K562 (cell line): ENCODE data around the gene FKRP. TPM values are rescaled to one million over a fixed set of nuclear protein-coding genes. Genes with fewer than 3 reads are reported as not detected.

ENCODE experiments used
- CBX3 ChIP-seq, 2 experiments: IDR thresholded peaks; 1 replicate in 1 of 2; 2 replicates in 1 of 2; pipeline ENCODE4 v1.6.1; 2012; ENCODE audit warnings: inconsistent platforms in 2 of 2, low read length in 2 of 2, borderline replicate concordance in 1 of 2, control low read depth in 1 of 2
- CBX8 ChIP-seq: fragments of 200-600 bp; sonication (generic); IDR thresholded peaks from 2 replicates; pipeline ENCODE4 v1.6.1; 2012; ENCODE audit warnings: borderline replicate concordance, mixed run types, low read depth, mild to moderate bottlenecking, moderate library complexity, mixed read lengths, low read length, control low read depth, inconsistent platforms; ENCODE audit not compliant: poor library complexity, severe bottlenecking; ENCODE audit errors: extremely low read depth
- HDAC1 ChIP-seq, 2 experiments: fragments of 450-650 bp; IDR thresholded peaks; 2 replicates each; pipeline ENCODE4 v1.6.1; 2016 to 2017; ENCODE audit warnings: inconsistent platforms in 1 of 2, mild to moderate bottlenecking in 1 of 2, moderate library complexity in 1 of 2
- HDAC3 ChIP-seq: fragments of 450-650 bp; IDR thresholded peaks from 2 replicates; pipeline ENCODE4 v1.6.1; 2018; ENCODE audit warnings: borderline replicate concordance, mild to moderate bottlenecking, moderate library complexity; ENCODE audit not compliant: partially characterized antibody
- HNRNPLL ChIP-seq: fragments of 200-400 bp; formaldehyde crosslinking; IDR thresholded peaks from 2 replicates; pipeline ENCODE4 v1.6.1; 2017; ENCODE audit warnings: low read length, low read depth, mild to moderate bottlenecking; ENCODE audit not compliant: poor library complexity, severe bottlenecking
- RREB1 ChIP-seq: fragments of 250-450 bp; sonication (Bioruptor Pico); IDR thresholded peaks from 2 replicates; pipeline ENCODE4 v1.4.0; 2020
- SAFB ChIP-seq: fragments of 200-400 bp; formaldehyde crosslinking; IDR thresholded peaks from 2 replicates; pipeline ENCODE4 v1.6.1; 2017; ENCODE audit warnings: low read depth, low read length, borderline replicate concordance
- SIN3B ChIP-seq: fragments of 450-650 bp; IDR thresholded peaks from 2 replicates; pipeline ENCODE4 v1.6.1; 2017; ENCODE audit warnings: low read depth, mild to moderate bottlenecking, moderate library complexity
- U2AF2 ChIP-seq: fragments of 200-400 bp; formaldehyde crosslinking; optimal IDR thresholded peaks from 2 replicates; pipeline ENCODE3; 2017; ENCODE audit warnings: low read depth, mild to moderate bottlenecking, low read length
- ZC3H4 ChIP-seq: sonication (generic); formaldehyde crosslinking; IDR thresholded peaks from 2 replicates; pipeline ENCODE4 v1.9.0; 2021; ENCODE audit warnings: missing genetic modification reagents, borderline replicate concordance
- ZC3H8 ChIP-seq: fragments of 450-650 bp; IDR thresholded peaks from 2 replicates; pipeline ENCODE4 v1.6.1; 2017
- ZNF263 ChIP-seq: sonication (generic); formaldehyde crosslinking; IDR thresholded peaks from 2 replicates; pipeline ENCODE4 v1.8.0; 2022; ENCODE audit warnings: mild to moderate bottlenecking, missing genetic modification reagents, borderline replicate concordance
- ZNF436 ChIP-seq: fragments of 250-450, 450-650 bp; sonication (Bioruptor Pico); formaldehyde crosslinking; IDR thresholded peaks from 2 replicates; pipeline ENCODE4 v1.7.0; 2020; ENCODE audit warnings: mild to moderate bottlenecking
- ZNF717 ChIP-seq: fragments of 250-450 bp; sonication (Bioruptor Pico); IDR thresholded peaks from 2 replicates; pipeline ENCODE4 v1.5.0; 2021
- polyA plus RNA-seq, 8 experiments: library from polyadenylated mRNA; depleted of rRNA in 4 of 8; stranded (reverse) in 5 of 8; unstranded in 3 of 8; fragments of >200 nt; fragmentation: Nextera tagmentation in 2 of 8; fragmentation: Illumina TruSeq in 1 of 8; extraction: Ambion mirVana in 2 of 8; extraction: Trizol in 1 of 8; gene quantifications; 2 replicates each; pipeline versions ENCODE4 v1.2.1 to v1.2.3, GENCODE V29; 2011 to 2014; ENCODE audit warnings: inconsistent platforms in 1 of 8, missing spikeins in 1 of 8
- total RNA-seq, 7 experiments: library from RNA; depleted of rRNA in 6 of 7; stranded (reverse); fragments of >200 nt in 6 of 7; fragmentation: Illumina TruSeq in 2 of 7; extraction: Trizol in 2 of 7; gene quantifications; 2 replicates each; pipeline versions ENCODE4 v1.2.1 to v1.2.3, GENCODE V29; 2011 to 2021; ENCODE audit warnings: low replicate concordance in 1 of 7
- TF ChIP-seq, protein P1 (sequence below): fragments of 450-650 bp; IDR thresholded peaks from 2 replicates; pipeline ENCODE4 v1.7.1; 2018; ENCODE audit warnings: mild to moderate bottlenecking, low read depth; ENCODE audit not compliant: partially characterized antibody
- TF ChIP-seq, protein P2 (sequence below): sonication (generic); formaldehyde crosslinking; IDR thresholded peaks from 2 replicates; pipeline ENCODE4 v1.8.0; 2022; ENCODE audit warnings: mild to moderate bottlenecking, missing genetic modification reagents

Gene FKRP
- total and polyA plus RNA-seq, 9 of the 15 experiments (the other 6 are each of a cell fraction or from before 2014, with no cell fraction given), result 0.68 to 16.1 (median 6.5) TPM

DNA sequence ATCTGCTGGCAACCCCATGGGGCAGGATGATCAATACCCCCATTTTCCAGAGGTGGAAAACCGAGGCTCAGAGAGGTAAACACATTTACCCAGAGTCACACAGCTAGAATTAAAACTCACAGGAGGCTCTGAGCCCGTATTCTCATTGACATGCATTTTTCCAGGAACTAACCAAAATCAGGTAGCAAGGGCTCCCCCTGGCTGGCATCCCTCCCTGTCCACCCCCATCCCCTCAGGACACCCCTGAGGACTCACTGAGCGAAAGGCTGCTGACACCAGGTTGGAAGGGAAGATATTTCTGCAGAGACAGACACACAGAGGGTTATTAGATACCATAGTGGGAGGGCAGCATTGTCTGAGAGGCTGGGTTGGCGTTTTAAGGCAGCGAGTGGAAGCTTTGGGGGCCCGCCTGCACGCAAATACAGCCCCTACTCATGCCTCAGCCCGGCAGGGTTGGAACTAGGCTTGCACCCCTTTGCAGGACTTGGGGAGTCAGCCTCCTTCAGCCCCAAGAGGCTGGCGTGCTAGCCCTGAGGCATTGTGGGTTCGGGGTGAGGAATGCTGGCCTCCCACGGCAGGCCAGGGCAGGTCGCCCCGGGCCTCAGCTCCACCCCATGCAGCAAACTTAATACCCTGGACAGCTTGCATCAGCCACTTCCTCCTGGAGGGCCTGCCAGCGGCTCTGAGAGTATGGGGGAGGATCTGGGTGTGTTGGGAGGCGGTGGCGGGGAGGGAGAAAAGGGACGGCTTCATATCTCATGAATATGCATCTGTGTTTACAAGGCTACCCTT lies 38.6 kb downstream of the FKRP start (continued):
- TF ChIP-seq HDAC3 (peak; percentile 38), SIN3B (0 out of 2 replicates have a peak, but pooled peaks have one; percentile 7), HDAC1 (IDR thresholded peaks at IDR 0.05) (peak in 1 of 2 experiments; percentile 25; a peak in 1 of 4 replicates), U2AF2 (no peak), ZNF717 (no peak), SAFB (no peak), CBX3 (IDR thresholded peaks at IDR 0.05; ENCODE audit: borderline replicate concordance in 1 of 2, low read length in 2 of 2) (0 out of 3 replicates have a peak, but pooled peaks of 1 of the 2 experiments have one; percentile 7), ZC3H8 (no peak), CBX8 (no peak), RREB1 (0 out of 2 replicates have a peak, but pooled peaks have one; percentile 16), ZNF436 (CRISPR knock-in tag) (no peak), ZC3H4 (CRISPR knock-in tag) (no peak), HNRNPLL (peak; percentile 16), ZNF263 (peak; percentile 59; the same call in 1 of the 2 replicates)
- TF ChIP-seq, protein P1, sequence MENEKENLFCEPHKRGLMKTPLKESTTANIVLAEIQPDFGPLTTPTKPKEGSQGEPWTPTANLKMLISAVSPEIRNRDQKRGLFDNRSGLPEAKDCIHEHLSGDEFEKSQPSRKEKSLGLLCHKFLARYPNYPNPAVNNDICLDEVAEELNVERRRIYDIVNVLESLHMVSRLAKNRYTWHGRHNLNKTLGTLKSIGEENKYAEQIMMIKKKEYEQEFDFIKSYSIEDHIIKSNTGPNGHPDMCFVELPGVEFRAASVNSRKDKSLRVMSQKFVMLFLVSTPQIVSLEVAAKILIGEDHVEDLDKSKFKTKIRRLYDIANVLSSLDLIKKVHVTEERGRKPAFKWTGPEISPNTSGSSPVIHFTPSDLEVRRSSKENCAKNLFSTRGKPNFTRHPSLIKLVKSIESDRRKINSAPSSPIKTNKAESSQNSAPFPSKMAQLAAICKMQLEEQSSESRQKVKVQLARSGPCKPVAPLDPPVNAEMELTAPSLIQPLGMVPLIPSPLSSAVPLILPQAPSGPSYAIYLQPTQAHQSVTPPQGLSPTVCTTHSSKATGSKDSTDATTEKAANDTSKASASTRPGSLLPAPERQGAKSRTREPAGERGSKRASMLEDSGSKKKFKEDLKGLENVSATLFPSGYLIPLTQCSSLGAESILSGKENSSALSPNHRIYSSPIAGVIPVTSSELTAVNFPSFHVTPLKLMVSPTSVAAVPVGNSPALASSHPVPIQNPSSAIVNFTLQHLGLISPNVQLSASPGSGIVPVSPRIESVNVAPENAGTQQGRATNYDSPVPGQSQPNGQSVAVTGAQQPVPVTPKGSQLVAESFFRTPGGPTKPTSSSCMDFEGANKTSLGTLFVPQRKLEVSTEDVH, result peak; percentile 16
- TF ChIP-seq, protein P2, sequence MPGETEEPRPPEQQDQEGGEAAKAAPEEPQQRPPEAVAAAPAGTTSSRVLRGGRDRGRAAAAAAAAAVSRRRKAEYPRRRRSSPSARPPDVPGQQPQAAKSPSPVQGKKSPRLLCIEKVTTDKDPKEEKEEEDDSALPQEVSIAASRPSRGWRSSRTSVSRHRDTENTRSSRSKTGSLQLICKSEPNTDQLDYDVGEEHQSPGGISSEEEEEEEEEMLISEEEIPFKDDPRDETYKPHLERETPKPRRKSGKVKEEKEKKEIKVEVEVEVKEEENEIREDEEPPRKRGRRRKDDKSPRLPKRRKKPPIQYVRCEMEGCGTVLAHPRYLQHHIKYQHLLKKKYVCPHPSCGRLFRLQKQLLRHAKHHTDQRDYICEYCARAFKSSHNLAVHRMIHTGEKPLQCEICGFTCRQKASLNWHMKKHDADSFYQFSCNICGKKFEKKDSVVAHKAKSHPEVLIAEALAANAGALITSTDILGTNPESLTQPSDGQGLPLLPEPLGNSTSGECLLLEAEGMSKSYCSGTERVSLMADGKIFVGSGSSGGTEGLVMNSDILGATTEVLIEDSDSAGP (CRISPR knock-in tag), result peak; percentile 26; the same call in 1 of the 2 replicates
